NCI-H187 (cell line): Measurements from ENCODE around the gene GPR142.
"Not testable (repeated sequence)": the region's sequence is repeated elsewhere in the genome, so short reads cannot be mapped to it uniquely, and the experiment has no call there.

Experiments used
- DNase-seq, 2 experiments: peaks; one replicate each; lab custom pipeline; 2025; lab: John Stamatoyannopoulos, UW

The GPR142 gene

DNA sequence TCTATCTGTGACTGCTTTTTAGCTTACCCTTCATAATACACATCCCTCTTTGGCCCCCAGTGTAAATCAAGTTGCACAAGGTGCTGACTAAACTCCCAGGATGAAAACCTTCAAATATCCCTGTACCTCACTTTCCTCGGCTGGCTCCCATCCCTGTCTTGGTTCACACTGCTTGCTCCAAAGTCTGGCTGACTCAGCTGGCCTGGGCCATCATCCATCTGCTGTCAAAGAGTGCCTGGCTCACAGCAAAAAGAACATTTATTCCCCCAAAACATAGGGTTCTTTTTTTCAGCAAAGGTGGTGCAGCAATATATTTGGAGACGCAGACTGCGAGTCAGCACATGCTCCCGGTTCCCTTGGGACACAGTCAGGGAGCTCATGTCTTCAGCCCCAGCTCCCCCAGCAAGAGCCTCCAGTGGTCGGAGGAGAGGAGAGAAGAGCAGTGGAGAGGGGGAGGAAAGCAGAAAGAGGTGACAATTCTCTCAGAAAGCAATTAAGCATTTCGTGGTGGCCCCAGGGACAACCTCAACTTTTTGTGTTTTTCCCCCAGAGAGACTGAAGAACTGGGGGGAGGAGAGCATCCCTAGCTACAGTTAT, 26.1 kb downstream of the GPR142 start:
- no peak for DNase-seq

DNA sequence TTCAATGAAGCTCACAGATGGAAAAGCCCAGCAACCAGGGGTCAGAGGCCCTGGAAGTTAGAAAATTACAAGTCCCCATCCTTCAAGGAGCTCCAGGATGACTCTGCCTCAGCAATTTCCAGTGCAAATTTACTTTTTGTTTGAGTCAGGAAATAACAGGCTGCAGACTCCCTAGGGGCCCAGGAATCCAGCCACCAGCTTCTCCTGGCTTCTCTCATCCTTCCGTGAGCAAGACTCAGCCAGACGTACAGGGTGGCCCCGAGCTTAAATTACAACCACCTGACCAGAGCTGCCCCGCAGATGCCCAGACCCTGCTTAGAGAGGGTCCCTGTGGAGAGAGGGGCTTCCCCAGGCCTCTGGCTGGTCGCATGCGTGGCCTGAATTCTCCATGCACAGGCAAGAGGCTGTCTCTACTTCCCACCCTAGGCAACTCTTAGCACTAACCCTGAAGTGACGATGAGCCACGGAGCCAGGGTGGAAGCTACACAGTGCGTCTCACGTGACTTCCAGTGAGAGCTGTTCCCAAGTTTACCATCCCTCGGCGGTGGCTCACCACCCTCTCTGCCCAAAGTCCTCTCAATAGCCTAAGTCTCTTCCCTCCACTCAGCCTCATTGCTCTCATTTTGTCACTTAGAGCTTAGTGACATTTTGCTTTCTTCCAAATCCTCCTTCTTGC, 27.1 kb downstream of the GPR142 start:
- no peak for DNase-seq

DNA sequence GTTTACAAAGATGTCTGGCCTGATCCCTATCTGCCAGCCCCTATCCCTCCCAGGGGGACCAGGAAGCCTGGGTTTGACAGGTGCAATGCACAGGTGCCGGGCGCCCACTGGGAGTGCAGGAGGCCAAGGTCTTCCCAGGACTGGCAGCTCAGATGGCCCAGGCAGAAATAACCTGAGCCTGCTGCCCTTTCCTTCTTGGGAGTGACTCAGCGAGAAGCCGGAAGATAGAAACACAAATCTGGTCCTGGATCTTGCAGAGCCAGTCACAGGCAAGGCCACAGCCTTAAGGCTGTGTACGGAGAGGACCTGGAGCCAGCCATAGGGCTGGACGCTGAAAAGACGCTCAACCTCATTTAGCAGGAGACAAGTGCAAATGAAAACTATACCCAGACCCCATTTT, 27.7 kb downstream of the GPR142 start:
- DNase-seq = no peak

DNA sequence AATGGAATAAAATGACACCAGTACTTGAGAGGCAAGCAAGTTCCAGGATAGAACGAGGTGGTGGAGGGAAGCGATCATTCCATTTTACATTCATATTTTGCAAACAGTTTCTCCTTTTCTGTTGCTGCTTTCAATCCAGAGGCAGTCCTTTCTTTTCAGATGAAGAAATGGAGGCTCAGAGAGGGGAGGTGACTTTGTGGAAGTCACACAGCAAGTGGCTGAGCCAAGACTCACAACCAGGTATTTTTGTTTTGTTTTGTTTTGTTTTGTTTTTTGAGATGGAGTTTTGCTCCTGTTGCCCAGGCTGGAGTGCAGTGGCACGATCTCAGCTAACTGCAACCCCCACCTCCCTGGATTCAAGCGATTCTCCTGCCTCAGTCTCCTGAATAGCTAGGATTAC, 29.3 kb downstream of the GPR142 start:
- DNase-seq = no peak

DNA sequence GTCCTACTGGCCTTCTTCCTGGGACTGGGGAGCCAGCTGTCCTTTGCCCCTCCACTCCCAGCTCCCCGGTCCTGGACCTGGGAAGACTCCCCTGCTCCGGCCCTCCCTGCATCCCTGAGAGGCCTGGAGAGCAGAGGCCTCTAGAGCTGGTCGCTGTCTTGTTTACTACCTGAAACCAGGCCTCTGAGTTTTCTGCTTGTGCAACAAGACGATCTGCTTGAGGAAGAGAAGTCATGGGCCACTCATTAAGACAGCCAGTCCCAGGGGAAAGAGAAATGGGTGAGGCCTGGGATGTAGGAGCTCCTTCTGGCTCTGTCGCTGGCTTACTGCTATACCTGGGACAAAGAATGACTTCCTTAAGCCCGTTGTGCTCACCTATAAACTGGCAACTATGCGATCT, 34.7 kb downstream of the GPR142 start:
- DNase-seq = no peak

DNA sequence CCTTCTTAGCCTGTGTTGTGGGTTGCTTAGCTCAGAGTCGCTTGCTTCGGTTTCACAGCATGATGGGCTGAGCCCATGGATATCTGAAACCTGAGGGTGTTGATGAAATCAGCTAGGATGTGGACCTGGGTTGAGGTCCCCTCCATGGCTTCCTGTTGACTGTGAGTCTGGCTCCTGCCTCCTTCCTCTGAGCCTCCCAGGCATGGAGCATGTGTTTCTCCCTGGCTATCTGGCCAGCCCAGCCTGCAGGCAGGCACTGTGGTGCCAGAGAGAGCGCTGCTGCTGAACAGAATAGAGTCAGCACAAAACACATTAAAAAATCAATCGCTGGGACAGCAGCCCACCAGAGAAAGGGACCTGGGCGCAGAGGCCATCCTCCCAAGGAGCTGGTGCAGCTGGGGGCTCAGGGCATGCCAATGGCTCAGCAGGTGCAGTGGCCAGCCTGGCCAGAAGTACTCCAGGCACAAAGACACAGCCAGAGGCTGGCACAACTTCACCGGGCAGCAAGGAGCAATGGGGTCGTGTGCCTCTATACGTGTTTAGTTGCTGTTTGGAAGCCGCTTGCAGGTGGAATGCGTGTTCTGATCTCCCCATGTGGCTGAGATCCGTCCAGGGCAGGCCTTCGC, 36.3 kb downstream of the GPR142 start:
- no peak for DNase-seq

DNA sequence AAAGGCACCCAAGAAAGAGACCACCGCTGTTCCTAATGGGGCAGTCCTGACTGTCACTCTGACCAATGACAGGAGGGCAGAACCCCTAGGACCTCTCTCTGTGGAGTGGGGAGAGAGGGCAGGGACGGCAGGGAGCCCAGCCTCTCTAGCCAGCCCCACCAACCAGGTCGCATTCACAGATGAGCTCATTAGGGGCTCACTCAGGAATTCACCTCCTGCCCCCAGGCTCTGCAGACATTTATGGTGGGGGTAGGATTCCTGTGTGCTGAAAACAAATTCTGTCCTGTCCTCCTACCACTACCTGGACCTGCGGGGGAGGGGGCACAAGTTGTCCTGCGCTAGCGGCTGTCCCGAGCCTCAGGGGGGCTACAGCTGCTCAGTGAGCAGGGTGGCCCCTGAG, 36.9 kb downstream of the GPR142 start:
- no peak for DNase-seq

DNA sequence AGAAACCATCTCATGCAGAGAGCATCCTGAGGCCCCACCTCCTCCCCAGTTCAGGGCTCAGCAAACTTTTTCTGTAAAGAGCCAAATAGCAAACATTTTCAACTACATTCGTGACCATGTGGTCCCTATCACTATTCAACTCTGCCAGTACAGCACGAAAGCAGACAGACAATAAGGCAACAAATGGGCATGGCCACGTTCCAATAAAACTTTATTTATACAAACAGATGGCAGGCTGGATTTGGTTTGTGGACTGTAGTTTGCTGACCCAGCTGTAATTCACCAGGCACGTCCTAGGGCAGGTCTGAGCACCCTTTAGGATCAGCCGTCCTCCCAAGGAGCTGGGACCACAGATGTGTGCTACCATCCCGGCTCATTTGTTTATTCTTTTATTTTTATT, 37.5 kb downstream of the GPR142 start:
- no peak for DNase-seq

DNA sequence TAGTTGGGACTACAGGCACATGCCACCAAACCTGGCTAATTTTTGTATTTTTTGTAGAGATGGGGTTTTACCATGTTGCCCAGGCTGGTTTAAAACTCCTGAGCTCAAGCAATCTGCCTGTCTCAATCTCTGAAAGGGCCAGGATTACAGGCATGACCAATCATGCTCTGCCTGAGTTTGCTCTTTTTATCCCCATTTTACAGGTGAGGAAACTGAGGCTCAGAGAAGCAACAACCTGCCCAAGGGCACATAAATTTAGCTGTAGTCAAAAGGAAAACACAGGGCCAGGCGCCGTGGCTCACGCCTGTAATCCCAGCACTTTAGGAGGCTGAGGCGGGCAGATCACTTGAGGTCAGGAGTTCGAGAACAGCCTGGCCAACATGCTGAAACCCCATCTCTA, 38.0 kb downstream of the GPR142 start:
- not testable (repeated sequence) for DNase-seq

DNA sequence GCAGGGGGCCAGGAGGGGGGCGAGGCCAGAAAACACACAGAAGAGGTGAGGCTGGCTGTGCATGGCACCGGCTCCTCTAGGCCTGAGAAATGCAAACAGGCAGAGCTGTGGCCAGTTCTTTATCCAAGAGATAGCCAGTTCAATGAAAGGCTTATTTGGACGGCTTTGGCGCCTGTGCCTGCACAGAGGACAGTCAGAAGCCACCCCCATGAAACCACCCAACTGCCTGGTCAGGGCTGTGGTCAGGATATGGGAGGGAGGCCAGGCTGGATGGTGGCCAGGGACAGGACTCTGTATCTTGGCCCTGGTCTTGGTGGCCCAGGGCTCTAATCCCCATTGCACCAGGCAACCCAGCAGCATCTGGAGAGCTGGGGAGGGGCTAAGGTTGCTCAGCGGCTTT, 40.1 kb downstream of the GPR142 start:
- DNase-seq = no peak

DNA sequence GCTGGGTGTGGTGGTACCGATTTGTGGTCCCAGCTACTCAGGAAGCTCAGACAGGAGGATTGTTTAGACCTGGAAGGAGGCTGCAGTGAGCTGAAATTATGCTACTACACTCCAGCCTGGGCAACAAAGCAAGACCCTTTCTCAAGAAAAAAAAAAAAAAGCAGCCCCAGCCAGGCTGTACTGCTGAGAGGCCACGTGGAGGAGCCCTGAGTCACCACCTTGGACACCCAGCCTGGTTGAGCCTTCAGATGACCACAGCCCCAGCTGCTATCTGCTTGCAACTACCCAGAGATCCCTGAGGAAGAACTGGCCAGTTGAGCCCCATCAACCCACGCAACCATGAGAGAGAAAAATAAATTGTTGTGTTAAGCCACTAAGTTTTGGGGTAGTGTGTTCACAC, 41.0 kb downstream of the GPR142 start:
- DNase-seq = no peak

DNA sequence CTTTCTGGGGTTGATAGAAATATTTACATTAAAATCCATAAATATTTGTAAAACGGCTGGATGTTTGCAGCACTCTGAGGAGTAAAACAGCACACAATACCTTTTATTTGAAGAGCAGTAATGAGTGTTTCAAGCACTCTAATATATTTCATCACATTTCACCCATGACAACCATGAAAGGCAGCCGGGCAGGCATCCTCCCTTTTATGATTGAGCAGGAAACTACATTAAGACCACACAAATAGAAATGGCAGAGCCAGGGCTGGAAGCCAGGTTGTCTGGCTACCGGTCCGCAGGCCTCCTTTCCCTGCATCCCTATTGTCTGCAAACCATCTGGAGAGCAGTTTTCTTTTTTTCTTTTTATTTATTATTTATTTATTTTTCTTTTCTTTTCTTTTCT, 41.5 kb downstream of the GPR142 start:
- no peak for DNase-seq

DNA sequence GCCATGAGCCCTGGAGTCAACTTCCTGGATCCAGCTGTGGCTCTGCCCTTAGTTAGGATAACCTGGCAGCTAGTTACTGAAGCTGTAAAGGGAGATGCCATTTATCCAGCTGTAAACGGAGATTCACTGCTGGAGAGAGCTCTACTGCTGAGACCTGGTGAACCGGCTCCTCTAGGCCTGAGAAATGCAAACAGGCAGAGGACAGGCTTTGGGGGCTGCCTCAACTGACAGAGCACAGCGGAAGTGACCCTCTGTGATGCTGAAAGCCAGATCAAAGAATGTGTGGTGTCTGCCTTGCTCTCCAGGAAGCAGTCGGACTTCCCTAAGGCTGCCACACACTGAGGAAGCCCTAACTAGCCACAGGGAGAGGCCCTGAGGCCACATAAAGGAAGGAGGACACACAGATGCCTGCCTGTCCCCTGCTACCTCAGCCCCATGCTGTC, 42.7 kb downstream of the GPR142 start:
- DNase-seq = no peak

DNA sequence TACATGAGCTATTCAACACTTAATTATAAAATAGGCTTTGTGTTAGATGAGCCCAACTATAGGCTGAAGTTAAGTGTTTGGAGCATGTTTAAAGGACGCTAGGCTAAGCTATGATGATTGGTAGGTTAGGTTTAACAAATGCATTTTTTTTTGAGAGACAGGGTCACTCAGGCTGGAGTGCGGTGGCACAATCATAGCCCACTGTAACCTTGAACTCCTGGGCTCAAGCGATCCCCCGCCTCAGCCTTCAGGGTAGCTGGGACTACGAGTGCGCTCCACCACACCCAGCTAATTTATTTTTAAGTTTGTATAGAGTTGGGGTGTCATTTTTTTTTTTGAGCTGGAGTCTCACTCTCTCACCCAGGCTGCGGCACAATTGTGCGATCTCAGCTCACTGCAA, 45.3 kb downstream of the GPR142 start:
- no peak for DNase-seq

DNA sequence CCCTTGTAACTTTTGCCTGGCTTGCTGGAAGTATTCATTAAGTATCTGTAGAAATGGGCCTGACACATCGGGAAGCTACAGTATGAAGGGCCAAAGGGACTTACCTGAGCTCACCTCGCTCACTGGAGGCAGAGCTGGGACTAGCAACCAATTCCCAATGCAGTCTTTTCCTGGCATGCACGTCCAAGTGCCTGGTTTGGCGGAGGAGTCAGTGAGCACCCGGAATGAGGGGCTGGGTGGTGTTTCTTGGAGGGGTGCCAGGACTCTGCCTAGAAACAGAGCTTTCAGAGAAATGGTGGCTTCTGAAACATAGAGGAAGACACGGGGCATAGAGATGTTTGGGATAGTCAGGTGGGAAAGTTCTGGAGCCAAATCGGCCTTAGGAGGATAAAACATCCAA, 46.2 kb downstream of the GPR142 start:
- DNase-seq = no peak

DNA sequence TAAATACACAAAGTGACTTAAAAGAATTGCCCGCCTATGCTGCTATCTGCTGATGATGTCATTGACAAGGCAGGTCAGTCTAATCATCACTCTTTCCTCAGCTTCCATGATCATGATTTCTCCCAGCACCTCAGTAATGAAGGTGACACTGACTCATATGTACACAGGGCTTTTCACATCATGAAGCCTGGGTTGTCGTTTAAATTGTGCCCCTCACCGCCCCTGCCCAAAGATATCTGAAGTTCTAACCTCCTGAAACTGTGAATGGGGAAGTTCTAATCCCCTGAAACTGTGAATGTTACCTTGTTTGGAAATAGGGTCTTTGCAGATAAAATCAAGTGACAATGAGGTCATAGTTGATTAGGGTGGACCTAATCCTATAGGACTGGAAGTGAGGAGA, 47.2 kb downstream of the GPR142 start:
- DNase-seq = no peak

DNA sequence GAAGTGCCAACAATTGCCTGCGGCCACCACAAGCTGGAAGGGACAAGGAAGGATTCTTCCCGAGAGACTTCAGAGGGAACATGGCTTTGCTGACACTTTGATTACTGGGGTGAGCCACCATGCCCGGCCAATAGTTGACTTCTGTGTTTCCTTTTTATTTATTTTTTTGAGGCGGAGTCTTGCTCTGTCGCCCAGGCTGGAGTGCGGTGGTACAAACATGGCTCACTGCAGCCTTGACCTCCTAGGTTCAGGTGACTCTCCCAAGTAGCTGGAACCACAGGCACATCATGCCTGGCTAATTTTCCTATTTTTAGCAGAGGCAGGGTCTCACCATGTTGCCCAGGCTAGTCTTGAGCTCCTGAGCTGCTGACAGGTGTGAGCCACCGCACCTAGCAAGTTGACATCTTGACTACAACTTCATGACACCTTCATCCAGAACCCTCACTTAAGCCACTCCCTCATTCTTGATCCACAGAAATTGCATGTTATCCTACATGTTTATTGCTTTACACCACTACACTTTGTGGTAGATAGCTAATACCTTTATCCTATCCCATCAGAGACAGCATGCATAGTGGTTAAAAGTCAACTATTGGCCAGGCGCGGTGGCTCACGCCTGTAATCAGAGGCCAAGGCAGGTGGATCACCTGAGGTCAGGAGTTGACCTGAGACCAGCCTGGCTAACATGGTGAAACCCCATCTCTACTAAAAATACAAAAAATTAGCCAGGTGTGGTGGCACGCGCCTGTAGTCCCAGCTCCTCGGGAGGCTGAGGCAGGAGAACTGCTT, 48.5 kb downstream of the GPR142 start:
- no peak for DNase-seq

DNA sequence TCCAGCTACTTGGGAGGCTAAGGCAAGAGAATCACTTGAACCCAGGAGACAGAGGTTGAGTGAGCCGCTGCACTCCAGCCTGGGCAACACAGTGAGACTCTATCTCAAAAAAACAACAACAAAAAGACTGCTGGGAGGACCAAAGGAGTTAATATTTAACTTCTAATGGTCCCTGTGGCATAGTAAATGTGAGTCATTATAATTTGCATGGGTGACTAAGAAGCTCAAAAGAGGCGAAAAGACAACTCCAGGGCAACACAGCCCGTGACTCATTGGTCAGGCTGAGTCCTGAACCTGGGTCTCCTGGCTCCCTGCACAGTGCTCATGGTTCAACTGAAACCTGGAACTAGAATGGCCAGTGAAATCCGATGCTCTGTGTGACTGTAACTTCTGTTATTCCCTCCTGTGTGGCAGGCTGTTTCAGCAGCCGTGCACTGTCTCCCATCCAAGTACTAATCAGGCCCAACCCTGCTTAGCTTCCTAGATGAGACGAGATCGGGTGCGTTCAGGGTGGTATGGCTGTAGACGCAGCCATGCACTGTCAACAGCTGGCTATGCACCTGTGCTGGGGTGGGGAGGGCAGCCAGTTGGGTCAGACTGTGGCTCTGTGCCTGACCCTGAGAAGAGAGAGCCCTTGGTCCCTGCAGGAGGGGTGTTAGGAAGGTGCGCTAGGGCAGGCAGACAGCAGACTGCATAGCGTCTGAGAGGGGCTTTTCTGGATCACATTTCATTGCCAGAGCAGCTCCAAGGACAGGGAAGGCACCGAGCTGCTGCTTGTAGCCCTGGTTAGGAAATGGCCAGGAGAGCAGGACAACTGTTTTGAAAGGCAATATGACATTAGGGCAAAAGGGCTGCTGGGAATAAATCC, 50.1 kb downstream of the GPR142 start:
- no peak for DNase-seq

DNA sequence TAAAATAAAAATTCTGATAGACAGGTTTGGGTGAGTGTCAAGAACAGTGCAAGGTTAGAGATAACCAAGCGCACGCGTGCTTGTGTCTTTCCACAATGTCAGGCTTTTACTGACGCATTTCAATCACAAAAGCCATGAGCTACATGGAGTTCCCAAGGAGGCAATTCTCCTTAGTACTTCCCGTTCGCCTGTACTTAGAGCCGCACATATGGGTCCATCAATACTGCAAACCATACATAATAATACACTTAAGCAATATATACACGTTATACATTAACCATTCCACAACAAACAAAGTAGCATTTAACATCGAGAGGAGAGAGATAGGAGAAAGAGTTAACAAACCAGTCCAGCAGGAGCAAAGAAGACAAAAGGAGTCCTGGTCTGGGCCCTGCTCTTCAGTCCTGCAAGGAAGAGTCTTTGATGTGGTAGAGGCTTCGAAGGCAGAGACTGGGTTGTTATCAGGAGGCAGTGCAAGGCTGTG, 52.7 kb downstream of the GPR142 start:
- DNase-seq = no peak
